D721Med (cell line): ENCODE measurements around the gene NCKAP5.

Source experiments
- DNase-seq: peaks from one replicate; pipeline ENCODE4 v3.0.0; 2011; ENCODE audit warnings: low spot score; ENCODE audit not compliant: insufficient read length
- FAIRE-seq: peaks from 2 replicates; lab custom pipeline; 2011; peaks lifted over from hg19 to GRCh38; lab: Jason Lieb, UNC
- CTCF ChIP-seq: IDR thresholded peaks from 2 replicates; pipeline ENCODE4 v1.5.1; 2012; ENCODE audit warnings: mild to moderate bottlenecking, control low read depth; ENCODE audit not compliant: insufficient read depth; ENCODE audit errors: missing control alignments

Gene NCKAP5

GRCh38 chr2:133123393-133123792, 444.9 kb downstream of the NCKAP5 start:
- no peak for FAIRE-seq
- no peak for DNase-seq
- no peak for TF ChIP-seq CTCF

- TF ChIP-seq CTCF, result no peak
- no peak for DNase-seq
- no peak for FAIRE-seq
Measured at GRCh38 chr2:133122529-133122928, 445.7 kb downstream of the NCKAP5 start.

- DNase-seq, result no peak
- FAIRE-seq, result no peak
- TF ChIP-seq CTCF, result no peak
Measured at GRCh38 chr2:133120310-133120709, 448.0 kb downstream of the NCKAP5 start.

- FAIRE-seq, result no peak
- DNase-seq, result no peak
- TF ChIP-seq CTCF, result no peak
Measured at GRCh38 chr2:133110201-133110600, 458.1 kb downstream of the NCKAP5 start.

- no peak for FAIRE-seq
- TF ChIP-seq CTCF, result no peak
- no peak for DNase-seq
Measured at GRCh38 chr2:133109772-133110171, 458.5 kb downstream of the NCKAP5 start.

- TF ChIP-seq CTCF, result no peak
- FAIRE-seq (no peak), DNase-seq (no peak)
Measured at GRCh38 chr2:133107058-133107815, 461.0 kb downstream of the NCKAP5 start.

GRCh38 chr2:133104871-133105270, 463.4 kb downstream of the NCKAP5 start:
- no peak for TF ChIP-seq CTCF
- FAIRE-seq (no peak), DNase-seq (no peak)
